Retinal pigment epithelial cell (primary cell): Measurements from ENCODE around the gene UNC80.

Experiments used
- DNase-seq: peaks from one replicate; pipeline ENCODE4 v3.0.0-alpha.2; 2010; ENCODE audit warnings: low read depth
- H3K4me3 ChIP-seq: 2 replicates; pipeline ENCODE4 v1.5.1; 2011; ENCODE audit warnings: mild to moderate bottlenecking, low read length, control low read depth, moderate library complexity
- TF ChIP-seq, protein P1 (sequence below): conservative IDR thresholded peaks from 2 replicates; pipeline ENCODE4 v1.5.1; 2011; ENCODE audit warnings: low read depth, low read length, control low read depth, inconsistent platforms

UNC80 gene

DNA sequence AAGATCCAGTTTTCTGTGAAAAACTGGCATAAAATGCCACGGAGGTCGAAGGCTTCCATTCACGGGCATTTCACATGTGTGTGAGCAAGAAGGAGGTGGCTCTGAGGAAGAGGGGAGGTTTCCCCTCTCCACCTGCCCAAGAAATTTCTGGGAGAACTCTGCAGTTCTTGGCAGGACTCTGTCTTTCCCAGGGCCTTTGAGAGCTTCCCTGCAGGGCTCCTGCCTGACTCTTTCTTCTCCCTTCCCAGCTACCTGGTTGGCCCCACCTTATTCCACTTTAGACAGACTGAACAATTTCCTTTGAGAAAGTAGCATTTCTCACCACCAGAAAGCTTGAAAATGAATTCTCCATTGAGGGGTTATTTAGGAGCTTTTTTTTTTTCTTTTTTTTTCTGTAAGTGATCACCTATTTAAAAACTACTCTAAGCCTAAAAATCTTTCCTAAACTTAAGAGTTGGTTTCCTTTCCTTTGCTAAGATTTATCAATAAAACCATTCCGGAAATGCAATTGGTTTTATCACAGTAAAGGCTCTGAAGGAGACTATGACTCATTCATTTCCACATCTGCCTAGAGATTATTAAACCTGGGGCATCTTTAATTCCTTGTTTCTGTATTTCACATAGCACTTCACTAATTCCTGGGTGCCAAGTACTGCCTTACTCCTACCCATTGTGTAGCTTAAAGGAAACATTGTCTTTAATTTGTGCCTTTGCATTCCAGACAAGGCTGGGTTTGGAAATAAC lies 59.3 kb downstream of the UNC80 start:
- TF ChIP-seq, protein P1, sequence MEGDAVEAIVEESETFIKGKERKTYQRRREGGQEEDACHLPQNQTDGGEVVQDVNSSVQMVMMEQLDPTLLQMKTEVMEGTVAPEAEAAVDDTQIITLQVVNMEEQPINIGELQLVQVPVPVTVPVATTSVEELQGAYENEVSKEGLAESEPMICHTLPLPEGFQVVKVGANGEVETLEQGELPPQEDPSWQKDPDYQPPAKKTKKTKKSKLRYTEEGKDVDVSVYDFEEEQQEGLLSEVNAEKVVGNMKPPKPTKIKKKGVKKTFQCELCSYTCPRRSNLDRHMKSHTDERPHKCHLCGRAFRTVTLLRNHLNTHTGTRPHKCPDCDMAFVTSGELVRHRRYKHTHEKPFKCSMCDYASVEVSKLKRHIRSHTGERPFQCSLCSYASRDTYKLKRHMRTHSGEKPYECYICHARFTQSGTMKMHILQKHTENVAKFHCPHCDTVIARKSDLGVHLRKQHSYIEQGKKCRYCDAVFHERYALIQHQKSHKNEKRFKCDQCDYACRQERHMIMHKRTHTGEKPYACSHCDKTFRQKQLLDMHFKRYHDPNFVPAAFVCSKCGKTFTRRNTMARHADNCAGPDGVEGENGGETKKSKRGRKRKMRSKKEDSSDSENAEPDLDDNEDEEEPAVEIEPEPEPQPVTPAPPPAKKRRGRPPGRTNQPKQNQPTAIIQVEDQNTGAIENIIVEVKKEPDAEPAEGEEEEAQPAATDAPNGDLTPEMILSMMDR: no peak
- no peak overlapping the region for H3K4me3 ChIP-seq
- peak; percentile 35 for DNase-seq

- TF ChIP-seq, protein P1: no peak
- no peak for DNase-seq
- H3K4me3 ChIP-seq: no peak overlapping the region
These were observed 63.1 kb downstream of the UNC80 start for GRCh38 chr2:209834767-209835166.

DNA sequence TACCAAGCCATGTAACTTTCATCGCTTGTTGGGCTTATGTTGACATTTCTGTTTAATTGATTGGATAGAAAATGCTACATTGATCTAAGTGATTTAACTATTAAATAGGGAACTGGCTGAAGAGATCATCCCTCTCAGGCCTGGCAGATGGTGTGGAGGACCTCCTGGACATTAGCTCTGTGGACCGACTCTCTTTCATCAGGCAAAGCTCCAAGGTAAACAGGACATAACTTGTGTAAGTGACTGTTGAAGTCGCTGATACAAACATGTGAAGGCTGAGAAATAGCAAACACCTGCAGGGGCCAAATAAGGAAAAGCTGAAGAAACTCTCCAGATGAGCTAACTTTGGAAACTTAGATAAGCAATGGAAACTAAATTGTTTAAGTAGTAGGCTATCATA lies 68.8 kb downstream of the UNC80 start:
- TF ChIP-seq, protein P1: no peak
- no peak overlapping the region for H3K4me3 ChIP-seq
- no peak for DNase-seq

- TF ChIP-seq, protein P1: no peak
These were observed 74.0 kb downstream of the UNC80 start for GRCh38 chr2:209845666-209846065.

DNA sequence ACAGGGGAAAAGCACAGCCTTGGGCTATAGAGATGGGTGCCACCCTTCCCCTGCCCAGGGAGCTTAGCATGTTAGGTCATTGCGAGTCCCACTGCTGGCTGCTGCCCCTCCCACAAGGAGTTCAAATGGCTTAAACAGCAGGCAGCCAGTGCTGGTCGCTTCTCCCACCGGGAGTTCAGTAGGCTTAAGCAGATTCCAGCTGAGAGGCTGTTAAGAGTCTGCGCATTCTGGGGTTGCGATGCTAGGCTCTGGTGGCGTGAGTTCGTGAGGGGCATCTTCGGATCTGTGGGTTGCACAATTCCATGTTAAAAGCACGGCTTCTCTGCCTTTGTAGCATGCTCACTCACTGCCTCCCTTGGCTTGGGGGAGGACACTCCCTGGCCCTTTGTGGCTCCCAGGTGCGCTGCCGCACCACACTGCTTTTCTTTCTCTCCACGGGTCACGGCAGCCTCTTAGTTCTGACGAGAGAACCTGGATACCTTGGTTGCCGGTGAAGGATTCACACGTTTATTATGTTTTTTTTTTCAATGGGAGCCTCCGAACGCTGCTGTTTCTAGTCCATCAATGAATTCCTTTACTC lies 93.2 kb downstream of the UNC80 start:
- no peak overlapping the region for H3K4me3 ChIP-seq
- DNase-seq: no peak
- TF ChIP-seq, protein P1: no peak

More at GRCh38 chr2:209845666-209846065, 74.0 kb downstream of the UNC80 start:
- no peak overlapping the region for H3K4me3 ChIP-seq
- no peak for DNase-seq

- H3K4me3 ChIP-seq: no peak overlapping the region
- no peak for DNase-seq
- TF ChIP-seq, protein P1: no peak
These were observed 96.8 kb downstream of the UNC80 start for GRCh38 chr2:209868271-209868994.
